B cell (primary cell): ENCODE results near the gene RABGAP1L.

Experiments
- EZH2 ChIP-seq: IDR thresholded peaks from 2 replicates; pipeline ENCODE4 v1.6.1; 2012; ENCODE audit warnings: borderline replicate concordance, low read depth, mild to moderate bottlenecking, moderate library complexity, low read length; ENCODE audit not compliant: insufficient read depth, poor library complexity, severe bottlenecking
- TF ChIP-seq, protein P1 (sequence below): fragments of 200-600 bp; IDR thresholded peaks from one replicate; pipeline ENCODE4 v1.8.0; 2022; ENCODE audit warnings: antibody characterized with exemption, mild to moderate bottlenecking

DNA sequence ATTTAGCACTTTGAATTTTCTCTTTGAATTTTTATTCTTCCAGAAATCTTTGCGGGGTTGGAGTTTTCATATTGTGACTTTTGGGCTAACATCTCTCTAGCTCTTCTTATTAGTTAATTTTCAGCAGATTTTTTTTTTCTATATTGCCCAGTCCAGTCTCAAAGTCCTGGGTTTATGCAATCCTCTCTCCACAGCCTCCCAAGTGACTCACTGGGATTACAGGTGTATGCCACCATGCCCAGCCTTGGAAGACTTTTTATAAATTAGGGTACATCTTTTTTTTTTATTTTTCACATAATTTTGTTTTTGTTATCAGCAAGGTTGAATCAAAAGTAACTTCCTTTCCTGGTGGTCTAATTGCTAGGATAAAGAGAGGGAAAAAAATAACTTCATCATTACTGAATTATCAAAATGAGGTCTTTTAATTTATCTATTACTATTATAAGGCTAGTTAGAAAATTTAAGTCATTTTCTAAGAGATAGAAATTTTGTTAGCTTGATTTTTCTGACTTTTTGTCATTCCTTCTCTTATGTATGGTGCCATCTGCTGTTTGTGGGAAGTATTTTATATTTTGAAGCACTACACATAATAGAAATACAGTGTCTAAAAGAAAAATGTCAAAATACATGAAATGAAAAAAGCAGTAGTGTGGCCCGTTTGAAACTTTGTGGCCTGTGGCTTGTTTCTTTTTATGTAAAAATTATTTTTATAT, 567.0 kb downstream of the RABGAP1L start:
- no peak for TF ChIP-seq EZH2
- TF ChIP-seq, protein P1, sequence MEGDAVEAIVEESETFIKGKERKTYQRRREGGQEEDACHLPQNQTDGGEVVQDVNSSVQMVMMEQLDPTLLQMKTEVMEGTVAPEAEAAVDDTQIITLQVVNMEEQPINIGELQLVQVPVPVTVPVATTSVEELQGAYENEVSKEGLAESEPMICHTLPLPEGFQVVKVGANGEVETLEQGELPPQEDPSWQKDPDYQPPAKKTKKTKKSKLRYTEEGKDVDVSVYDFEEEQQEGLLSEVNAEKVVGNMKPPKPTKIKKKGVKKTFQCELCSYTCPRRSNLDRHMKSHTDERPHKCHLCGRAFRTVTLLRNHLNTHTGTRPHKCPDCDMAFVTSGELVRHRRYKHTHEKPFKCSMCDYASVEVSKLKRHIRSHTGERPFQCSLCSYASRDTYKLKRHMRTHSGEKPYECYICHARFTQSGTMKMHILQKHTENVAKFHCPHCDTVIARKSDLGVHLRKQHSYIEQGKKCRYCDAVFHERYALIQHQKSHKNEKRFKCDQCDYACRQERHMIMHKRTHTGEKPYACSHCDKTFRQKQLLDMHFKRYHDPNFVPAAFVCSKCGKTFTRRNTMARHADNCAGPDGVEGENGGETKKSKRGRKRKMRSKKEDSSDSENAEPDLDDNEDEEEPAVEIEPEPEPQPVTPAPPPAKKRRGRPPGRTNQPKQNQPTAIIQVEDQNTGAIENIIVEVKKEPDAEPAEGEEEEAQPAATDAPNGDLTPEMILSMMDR = peak; percentile 77
